ENCODE measurements around the gene TYR. TPM values are rescaled to one million over a fixed set of nuclear protein-coding genes. Genes with fewer than 3 reads are reported as not detected.
A peak's percentile ranks its signal among the peaks of the same experiment; 100 is the strongest.
"Not testable (repeated sequence)": the region's sequence is repeated elsewhere in the genome, so short reads cannot be mapped to it uniquely, and the experiment has no call there.

Gene TYR
- total RNA-seq, 1 experiment from 2014 or later, result not detected

GRCh38 chr11:89321401-89321800 is 143.7 kb downstream of the TYR start:
- intact Hi-C loops (cut with micrococcal nuclease; ENCODE audit: unreplicated experiment), result no loop called here
- Mint-ChIP-seq H3K4me1 (ENCODE audit: low read depth, unreplicated experiment) (no peaks in the 10 kb centered on the region), H3K36me3 (ENCODE audit: insufficient read depth, unreplicated experiment) (no peaks in the 10 kb centered on the region), H3K9me3 (ENCODE audit: unreplicated experiment) (peaks cover 9% of the 10 kb centered on the region), H3K4me3 (ENCODE audit: unreplicated experiment) (no peak overlapping the region), H3K27me3 (ENCODE audit: insufficient read depth, unreplicated experiment) (no peaks in the 10 kb centered on the region), H3K27ac (ENCODE audit: unreplicated experiment) (no peak overlapping the region)
- POLR2A ChIA-PET, result no interaction called here
- TF ChIP-seq, protein P1, sequence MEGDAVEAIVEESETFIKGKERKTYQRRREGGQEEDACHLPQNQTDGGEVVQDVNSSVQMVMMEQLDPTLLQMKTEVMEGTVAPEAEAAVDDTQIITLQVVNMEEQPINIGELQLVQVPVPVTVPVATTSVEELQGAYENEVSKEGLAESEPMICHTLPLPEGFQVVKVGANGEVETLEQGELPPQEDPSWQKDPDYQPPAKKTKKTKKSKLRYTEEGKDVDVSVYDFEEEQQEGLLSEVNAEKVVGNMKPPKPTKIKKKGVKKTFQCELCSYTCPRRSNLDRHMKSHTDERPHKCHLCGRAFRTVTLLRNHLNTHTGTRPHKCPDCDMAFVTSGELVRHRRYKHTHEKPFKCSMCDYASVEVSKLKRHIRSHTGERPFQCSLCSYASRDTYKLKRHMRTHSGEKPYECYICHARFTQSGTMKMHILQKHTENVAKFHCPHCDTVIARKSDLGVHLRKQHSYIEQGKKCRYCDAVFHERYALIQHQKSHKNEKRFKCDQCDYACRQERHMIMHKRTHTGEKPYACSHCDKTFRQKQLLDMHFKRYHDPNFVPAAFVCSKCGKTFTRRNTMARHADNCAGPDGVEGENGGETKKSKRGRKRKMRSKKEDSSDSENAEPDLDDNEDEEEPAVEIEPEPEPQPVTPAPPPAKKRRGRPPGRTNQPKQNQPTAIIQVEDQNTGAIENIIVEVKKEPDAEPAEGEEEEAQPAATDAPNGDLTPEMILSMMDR (IDR thresholded peaks at IDR 0.05; ENCODE audit: insufficient read depth in 1 of 2, low read depth in 1 of 2, low read length in 1 of 2, severe bottlenecking in 1 of 2, unreplicated experiment in 1 of 2), result no peak
- CTCF ChIA-PET, result no interaction called here
- H3K4me1 ChIP-seq, result no peaks in the 10 kb centered on the region
- no peaks in the 10 kb centered on the region; the same call in 1 of the 2 replicates for H3K9me3 ChIP-seq
- no TSS peak for BruUV-seq (replicated peaks)
- H3K36me3 ChIP-seq (ENCODE audit: control insufficient read depth, insufficient read depth, low read length), result no peaks in the 10 kb centered on the region
- DNase-seq, result no peak
- H3K4me3 ChIP-seq (ENCODE audit: low read depth, low read length), result no peak overlapping the region
- no peaks in the 10 kb centered on the region for H3K27me3 ChIP-seq (replicated peaks; ENCODE audit: control insufficient read depth, insufficient read depth, low read length)

DNA sequence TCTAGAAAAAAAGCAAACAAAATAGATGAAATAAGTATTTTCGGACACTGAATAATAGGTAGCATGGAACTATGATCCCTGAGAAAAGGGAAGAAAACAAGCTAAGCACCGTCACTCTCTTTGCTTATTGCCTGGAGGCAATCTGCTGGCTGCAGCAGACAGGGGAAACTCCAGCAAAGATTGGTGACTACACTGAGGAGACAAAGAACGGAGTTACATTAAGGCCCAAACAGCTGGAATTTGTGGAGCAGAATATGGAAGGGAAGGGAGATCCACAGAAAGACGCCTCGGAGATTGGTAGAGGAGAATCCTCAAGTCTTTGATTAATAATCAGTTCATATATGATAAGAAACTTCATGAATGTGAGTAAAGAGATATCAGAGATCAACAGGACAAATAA is 150.2 kb downstream of the TYR start:
- no peaks in the 10 kb centered on the region for H3K9me3 Mint-ChIP-seq (ENCODE audit: unreplicated experiment)
- no TSS peak for BruUV-seq (replicated peaks)
- Histone ChIP-seq H3K27me3 (replicated peaks; ENCODE audit: control insufficient read depth, insufficient read depth, low read length) (no peaks in the 10 kb centered on the region), H3K36me3 (ENCODE audit: control insufficient read depth, insufficient read depth, low read length) (no peaks in the 10 kb centered on the region), H3K4me3 (ENCODE audit: low read depth, low read length) (no peak overlapping the region), H3K4me1 (no peaks in the 10 kb centered on the region), H3K9me3 (no peaks in the 10 kb centered on the region)
- H3K27me3 Mint-ChIP-seq (ENCODE audit: insufficient read depth, unreplicated experiment), result peaks cover 3% of the 10 kb centered on the region
- no peaks in the 10 kb centered on the region for H3K36me3 Mint-ChIP-seq (ENCODE audit: insufficient read depth, unreplicated experiment)
- intact Hi-C loops (cut with micrococcal nuclease; ENCODE audit: unreplicated experiment), result no loop called here
- ChIA-PET CTCF (no interaction called here), POLR2A (no interaction called here)
- DNase-seq, result no peak
- H3K27ac Mint-ChIP-seq (ENCODE audit: unreplicated experiment), result no peak overlapping the region
- TF ChIP-seq, protein P1 (IDR thresholded peaks at IDR 0.05; ENCODE audit: insufficient read depth in 1 of 2, low read depth in 1 of 2, low read length in 1 of 2, severe bottlenecking in 1 of 2, unreplicated experiment in 1 of 2), result no peak
- H3K4me1 Mint-ChIP-seq (ENCODE audit: low read depth, unreplicated experiment), result no peaks in the 10 kb centered on the region
- no peak overlapping the region for H3K4me3 Mint-ChIP-seq (ENCODE audit: unreplicated experiment)

- H3K4me3 Mint-ChIP-seq (ENCODE audit: unreplicated experiment); DNase-seq; H3K9me3 ChIP-seq; H3K4me1 Mint-ChIP-seq (ENCODE audit: low read depth, unreplicated experiment); H3K9me3 Mint-ChIP-seq (ENCODE audit: unreplicated experiment); H3K27me3 ChIP-seq (replicated peaks; ENCODE audit: control insufficient read depth, insufficient read depth, low read length); H3K4me3 ChIP-seq (ENCODE audit: low read depth, low read length); H3K4me1 ChIP-seq; BruUV-seq (replicated peaks); H3K36me3 Mint-ChIP-seq (ENCODE audit: insufficient read depth, unreplicated experiment); H3K36me3 ChIP-seq (ENCODE audit: control insufficient read depth, insufficient read depth, low read length); CTCF ChIA-PET; H3K27me3 Mint-ChIP-seq (ENCODE audit: insufficient read depth, unreplicated experiment); POLR2A ChIA-PET; H3K27ac Mint-ChIP-seq (ENCODE audit: unreplicated experiment): not testable (repeated sequence)
- intact Hi-C loops (cut with micrococcal nuclease; ENCODE audit: unreplicated experiment), result loop anchor here (5.0 to 10.0 kb wide), 2 partner anchors 145 to 237 kb away; no protein-coding TSS in a partner anchor
These were observed 154.3 kb downstream of the TYR start for GRCh38 chr11:89331940-89332339.

GRCh38 chr11:89333704-89334103 is 156.0 kb downstream of the TYR start:
- H3K27me3 ChIP-seq (replicated peaks; ENCODE audit: control insufficient read depth, insufficient read depth, low read length); H3K9me3 ChIP-seq; H3K4me3 ChIP-seq (ENCODE audit: low read depth, low read length); H3K36me3 Mint-ChIP-seq (ENCODE audit: insufficient read depth, unreplicated experiment); BruUV-seq (replicated peaks); H3K9me3 Mint-ChIP-seq (ENCODE audit: unreplicated experiment); H3K4me3 Mint-ChIP-seq (ENCODE audit: unreplicated experiment); POLR2A ChIA-PET; H3K4me1 Mint-ChIP-seq (ENCODE audit: low read depth, unreplicated experiment); H3K27ac Mint-ChIP-seq (ENCODE audit: unreplicated experiment); H3K36me3 ChIP-seq (ENCODE audit: control insufficient read depth, insufficient read depth, low read length); H3K4me1 ChIP-seq; H3K27me3 Mint-ChIP-seq (ENCODE audit: insufficient read depth, unreplicated experiment): not testable (repeated sequence)
- intact Hi-C loops (cut with micrococcal nuclease; ENCODE audit: unreplicated experiment), result loop anchor here (1.0 to 10.0 kb wide), 3 partner anchors 144 to 281 kb away; no protein-coding TSS in a partner anchor
- CTCF ChIA-PET, result interaction anchor here (0.6 kb wide), 1 partner anchor 89 kb away, joined by 4 read pairs; no protein-coding TSS in a partner anchor
- DNase-seq, result peak in 1 of 2 experiments; percentile 20
- TF ChIP-seq, protein P1 (IDR thresholded peaks at IDR 0.05; ENCODE audit: insufficient read depth in 1 of 2, low read depth in 1 of 2, low read length in 1 of 2, severe bottlenecking in 1 of 2, unreplicated experiment in 1 of 2), result peak; percentile 35 to 61

DNA sequence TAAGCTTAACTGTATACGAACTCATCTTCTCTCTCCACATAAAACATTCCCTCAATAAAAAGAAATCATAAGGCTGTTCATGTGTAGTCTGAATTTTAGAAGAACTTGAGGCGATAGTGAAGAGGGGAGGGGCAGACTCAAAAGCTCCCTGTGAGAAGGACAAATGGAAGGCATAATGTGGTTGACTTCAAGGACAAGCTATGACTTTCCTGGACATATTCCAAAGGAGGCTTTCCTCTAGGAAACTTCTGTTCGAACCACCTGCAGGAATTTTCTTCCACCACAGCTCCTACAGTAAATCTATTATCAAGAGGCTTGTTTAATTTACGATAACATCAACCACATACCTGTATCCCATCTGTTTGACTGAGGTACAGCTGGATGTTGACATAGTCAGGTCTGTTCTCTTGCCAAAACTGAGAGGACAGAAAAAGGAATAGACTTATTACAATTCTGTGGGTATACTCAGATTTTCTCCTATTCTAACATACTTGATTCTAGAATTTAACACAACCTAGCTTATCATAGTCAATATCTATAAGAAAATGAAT is 159.5 kb downstream of the TYR start:
- H3K4me1 ChIP-seq; H3K36me3 Mint-ChIP-seq (ENCODE audit: insufficient read depth, unreplicated experiment); POLR2A ChIA-PET; BruUV-seq (replicated peaks); H3K9me3 ChIP-seq; CTCF ChIA-PET; H3K4me3 Mint-ChIP-seq (ENCODE audit: unreplicated experiment); DNase-seq; H3K27ac Mint-ChIP-seq (ENCODE audit: unreplicated experiment); H3K4me1 Mint-ChIP-seq (ENCODE audit: low read depth, unreplicated experiment); H3K27me3 ChIP-seq (replicated peaks; ENCODE audit: control insufficient read depth, insufficient read depth, low read length); H3K4me3 ChIP-seq (ENCODE audit: low read depth, low read length); H3K9me3 Mint-ChIP-seq (ENCODE audit: unreplicated experiment); H3K27me3 Mint-ChIP-seq (ENCODE audit: insufficient read depth, unreplicated experiment); H3K36me3 ChIP-seq (ENCODE audit: control insufficient read depth, insufficient read depth, low read length): not testable (repeated sequence)
- intact Hi-C loops (cut with micrococcal nuclease; ENCODE audit: unreplicated experiment), result loop anchor here (10.0 kb wide), 1 partner anchor 242 kb away; no protein-coding TSS in a partner anchor

Data from Caco-2 (cell line).